HG03378 (cell line): ENCODE measurements around the gene TRAM1L1.

Experiments
- ATAC-seq: cut with Tn5 transposase; IDR thresholded peaks from one replicate; pipeline ENCODE4 v1.9.1; 2021; ENCODE audit warnings: mild to moderate bottlenecking, moderate library complexity; ENCODE audit not compliant: unreplicated experiment

TRAM1L1 gene

GRCh38 chr4:117084866-117085701 lies at the start of gene TRAM1L1:
Gene TRAM1L1, minus strand, starts transcription at chr4:117085576. Its CDS starts 183 bp downstream, at chr4:117085393.
- ATAC-seq = no peak

- ATAC-seq = peak; percentile 56
Measured at GRCh38 chr4:117134386-117134785, 49.0 kb upstream of the TRAM1L1 start.

DNA sequence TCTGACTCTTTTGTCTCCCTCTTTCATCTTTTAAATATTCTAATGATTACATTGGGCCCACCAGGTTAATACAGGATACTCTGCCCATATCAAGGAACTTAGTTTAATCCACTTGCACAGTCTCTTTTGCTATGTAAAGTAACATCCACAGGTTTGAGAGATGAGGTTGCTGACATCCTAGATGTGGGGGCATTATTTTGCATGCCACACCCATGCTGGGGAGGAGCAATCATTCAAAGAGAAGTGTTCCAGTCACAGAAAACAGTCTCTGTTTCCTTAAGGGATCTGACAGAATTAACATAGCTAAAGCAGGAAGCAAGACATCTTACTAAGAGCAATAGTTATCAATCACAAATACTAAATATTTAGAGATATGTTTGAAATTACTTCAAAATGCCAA lies 11.5 kb upstream of the TRAM1L1 start:
- no peak for ATAC-seq

DNA sequence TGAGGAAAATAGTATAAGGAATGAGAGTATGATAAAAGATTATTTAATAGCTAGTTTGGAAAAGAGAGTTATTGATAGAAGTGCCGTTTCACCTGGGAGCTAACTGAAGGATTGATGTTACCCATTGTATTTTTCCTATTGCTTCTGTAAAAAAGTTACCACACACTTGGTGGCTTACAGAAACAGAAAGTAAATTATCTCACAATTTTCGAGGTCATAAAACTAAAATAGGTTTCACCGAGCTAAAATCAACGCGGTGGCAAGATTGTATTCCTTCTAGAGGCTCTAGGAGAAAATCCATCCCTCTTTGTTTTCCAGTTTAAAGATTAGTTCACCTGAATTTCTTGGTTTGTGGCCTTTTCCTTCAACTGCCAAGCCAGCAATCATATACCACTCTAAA lies 11.1 kb upstream of the TRAM1L1 start:
- no peak for ATAC-seq

DNA sequence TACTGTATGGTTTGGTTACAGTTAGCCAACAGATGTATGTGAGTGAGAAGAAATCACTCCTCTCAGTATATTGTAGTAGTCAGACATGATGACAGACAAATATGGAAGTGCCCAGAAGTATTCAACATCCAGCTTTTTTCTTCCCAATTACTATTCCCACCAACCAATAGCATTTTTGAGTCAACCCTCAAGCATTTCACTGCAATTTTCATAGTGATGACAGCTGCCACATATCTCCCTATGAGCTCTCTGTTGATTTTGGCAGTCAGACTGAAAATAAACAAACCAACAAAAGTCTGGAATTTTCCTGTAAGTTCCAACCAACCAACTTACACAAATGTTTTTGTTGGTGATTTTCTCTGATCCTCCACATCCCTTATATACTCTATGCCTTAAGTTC lies 8.2 kb upstream of the TRAM1L1 start:
- no peak for ATAC-seq

DNA sequence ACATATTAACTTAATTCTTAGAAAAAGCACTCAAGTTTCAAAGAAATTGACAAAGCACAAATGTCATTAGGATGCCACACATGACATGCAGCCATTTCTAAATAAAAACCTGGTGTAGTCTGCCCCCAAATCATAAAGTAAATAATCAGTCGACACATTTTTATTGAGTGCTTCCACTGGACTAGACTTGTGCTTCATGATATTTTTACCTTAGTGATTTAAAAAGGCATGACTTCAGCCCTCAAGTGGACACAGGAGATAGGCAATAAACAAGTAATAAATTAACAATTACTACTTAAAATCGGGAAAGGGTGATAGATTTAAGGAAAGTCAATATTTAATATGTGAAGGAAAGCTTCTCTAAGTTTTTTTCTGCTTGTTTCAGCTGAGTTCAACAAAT lies 7.6 kb downstream of the TRAM1L1 start:
- ATAC-seq = no peak

- no peak for ATAC-seq
Measured at GRCh38 chr4:117068120-117068519, 17.3 kb downstream of the TRAM1L1 start.

DNA sequence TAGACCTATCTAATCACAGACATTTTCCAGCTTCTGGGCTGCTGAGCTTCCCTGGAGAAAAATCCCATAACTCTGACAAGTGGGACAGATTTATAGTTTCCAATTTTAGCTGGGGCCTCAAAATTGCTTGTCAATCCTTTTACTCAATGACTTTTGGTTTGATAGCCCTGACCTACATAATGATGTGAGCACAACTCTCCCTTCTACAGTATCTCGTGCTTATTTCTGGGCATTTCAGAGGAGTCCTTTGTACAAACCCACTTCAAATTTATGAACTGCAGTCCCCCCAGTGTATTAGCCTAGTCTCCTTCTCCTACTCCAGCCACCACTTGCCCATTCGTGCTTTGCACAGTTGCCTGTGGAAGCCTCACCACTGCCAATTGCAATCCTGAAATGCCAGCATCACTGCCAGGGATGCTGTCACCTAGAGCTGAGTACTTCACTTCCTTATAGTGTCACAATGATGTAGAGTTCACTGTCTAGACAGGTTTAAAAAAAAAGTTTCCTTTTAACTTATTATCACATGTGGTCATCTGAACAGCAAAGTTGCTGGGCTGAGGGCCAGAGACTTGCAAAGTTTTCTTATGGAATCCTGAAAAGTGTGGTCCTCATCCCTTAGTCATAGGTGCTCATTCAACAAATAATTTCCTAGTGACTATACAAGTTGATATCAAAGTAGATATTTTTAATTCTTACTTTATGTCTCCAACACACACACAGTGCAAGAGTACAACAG lies 21.2 kb downstream of the TRAM1L1 start:
- ATAC-seq = no peak

DNA sequence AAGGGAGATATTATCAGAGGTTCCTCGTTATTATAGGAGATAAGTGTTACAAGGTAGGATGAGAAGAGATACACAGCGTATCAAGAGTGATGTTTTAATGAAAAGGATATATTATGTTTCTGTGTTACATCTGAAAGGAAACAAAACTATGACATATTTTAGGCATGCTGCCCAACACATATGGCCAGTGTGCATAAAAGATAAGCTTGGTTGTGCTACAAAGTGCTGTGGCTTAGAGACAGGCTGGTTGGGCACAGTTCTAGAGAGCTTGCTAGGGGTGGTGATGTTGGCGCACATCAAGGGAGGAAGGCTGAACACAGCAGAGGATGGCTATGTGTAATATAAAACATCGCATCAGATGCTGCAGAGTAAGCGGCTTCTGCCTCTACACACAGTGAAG lies 42.4 kb downstream of the TRAM1L1 start:
- no peak for ATAC-seq
